Cardiac septum (tissue), 1 donor: Measurements from ENCODE around the gene DDX56. TPM values are rescaled to one million over a fixed set of nuclear protein-coding genes. Genes with fewer than 3 reads are reported as not detected.

Experiments used
- DNase-seq: peaks from one replicate; pipeline ENCODE4 v3.0.0-alpha.2; 2020; ENCODE audit warnings: low spot score
- intact Hi-C: fragments of 100-400 bp; cut with DNase I; formaldehyde crosslinking; loops from one replicate; pipeline ENCODE4 v1.14.0; 2022
- long read RNA-seq: library from polyadenylated mRNA; unstranded; transcript quantifications from one replicate; pipeline ENCODE4 v2.0.0, GENCODE V29; 2021
- total RNA-seq: library from RNA; stranded (reverse); fragmentation: NEBNext Ultra II Directional; extraction: Animal tissue kit (Norgen Biotek cat#: 25700); gene quantifications from one replicate; pipeline ENCODE4 v1.2.1, GENCODE V29; 2021
- donor health status: DM: no; HTN: no; CAD: no.

DDX56 gene, protein sequence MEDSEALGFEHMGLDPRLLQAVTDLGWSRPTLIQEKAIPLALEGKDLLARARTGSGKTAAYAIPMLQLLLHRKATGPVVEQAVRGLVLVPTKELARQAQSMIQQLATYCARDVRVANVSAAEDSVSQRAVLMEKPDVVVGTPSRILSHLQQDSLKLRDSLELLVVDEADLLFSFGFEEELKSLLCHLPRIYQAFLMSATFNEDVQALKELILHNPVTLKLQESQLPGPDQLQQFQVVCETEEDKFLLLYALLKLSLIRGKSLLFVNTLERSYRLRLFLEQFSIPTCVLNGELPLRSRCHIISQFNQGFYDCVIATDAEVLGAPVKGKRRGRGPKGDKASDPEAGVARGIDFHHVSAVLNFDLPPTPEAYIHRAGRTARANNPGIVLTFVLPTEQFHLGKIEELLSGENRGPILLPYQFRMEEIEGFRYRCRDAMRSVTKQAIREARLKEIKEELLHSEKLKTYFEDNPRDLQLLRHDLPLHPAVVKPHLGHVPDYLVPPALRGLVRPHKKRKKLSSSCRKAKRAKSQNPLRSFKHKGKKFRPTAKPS
- 25.9 TPM for total RNA-seq
- long read RNA-seq, transcript DDX56-201 (14 exons, 2,336 nt): major isoform, 31 of 41 reads
- long read RNA-seq, partial matches to known transcripts: 2 of 41 reads
- long read RNA-seq, other reads (novel, unspliced or antisense): 4 of 41 reads

DNA sequence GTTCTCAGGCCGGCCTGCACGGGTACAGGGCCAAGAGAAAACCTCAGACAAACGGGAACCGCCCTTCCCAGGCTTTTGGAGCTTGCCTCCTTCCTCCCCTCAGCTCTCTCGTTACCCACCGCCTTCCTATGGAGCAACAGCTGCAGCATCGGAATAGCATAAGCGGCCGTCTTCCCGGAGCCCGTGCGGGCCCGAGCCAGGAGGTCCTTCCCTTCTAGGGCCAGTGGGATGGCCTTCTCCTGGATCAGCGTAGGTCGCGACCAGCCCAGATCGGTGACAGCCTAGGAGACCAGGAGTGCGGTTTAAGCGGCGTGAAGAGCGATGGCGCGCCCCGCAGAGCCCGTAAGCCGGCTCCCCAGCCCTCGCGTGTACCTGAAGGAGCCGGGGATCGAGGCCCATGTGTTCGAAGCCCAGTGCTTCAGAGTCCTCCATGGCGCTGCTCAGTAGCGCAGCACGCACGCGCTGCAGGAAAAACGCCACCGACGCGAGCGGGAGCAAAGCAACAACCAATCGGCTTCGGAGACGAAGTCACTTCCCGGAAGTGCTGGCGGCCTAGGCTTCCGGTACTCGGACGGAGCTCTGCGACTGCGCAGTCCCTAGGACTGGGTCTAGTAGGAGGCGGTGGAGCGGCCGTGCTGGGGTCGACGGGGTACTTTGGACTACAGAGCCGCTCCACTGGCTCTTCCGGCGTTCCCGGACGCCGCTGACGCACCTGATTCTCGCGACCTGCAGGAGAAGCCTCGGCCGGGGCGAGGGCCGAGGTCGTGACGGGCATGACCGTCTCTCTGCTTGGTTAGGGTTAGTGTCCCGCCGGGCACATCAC is at the start of gene DDX56:
TSS of gene DDX56 (minus strand) at position 445 of the 823 bp plus-strand sequence. CDS start at position 432, 13 bp downstream.
- DNase-seq: peak; percentile 98
- intact Hi-C loops: no loop called here

DNA sequence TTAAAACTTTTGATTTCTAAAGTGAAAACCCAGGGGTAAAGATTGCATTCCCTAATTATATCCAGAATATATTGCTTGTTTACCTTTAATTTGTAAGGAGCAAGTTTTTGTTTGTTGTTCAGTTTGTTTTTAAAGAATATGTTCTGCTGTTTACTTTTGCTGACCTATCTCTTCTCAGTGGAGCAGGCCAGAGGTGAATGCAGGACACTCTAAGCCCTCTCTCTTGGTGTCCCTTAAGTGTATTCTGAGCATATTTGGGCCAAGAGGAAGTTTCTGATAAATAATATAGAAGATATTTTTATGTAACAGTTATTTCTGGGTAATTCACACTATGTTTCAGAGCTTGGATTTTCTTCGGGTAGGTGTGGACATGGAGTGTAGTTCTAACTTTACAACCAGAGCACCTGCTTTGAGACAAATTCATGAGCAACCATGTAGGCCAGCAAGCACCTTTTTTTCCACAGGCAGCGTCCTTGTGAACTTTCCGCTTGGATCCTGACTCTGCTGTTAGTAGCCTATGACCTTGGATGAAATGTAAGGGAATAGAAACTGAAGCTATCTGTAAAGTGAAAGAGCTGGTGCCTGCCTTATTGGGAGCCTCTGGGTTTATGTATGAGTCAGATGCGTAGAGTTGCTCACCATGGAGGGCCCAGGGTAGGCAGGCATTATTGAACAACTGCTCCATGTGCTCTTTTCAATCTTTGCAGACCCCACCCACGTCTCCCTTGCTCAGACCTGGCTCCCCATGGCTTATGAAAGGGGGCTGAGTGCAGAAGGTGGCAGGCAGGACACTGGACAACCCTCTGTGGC is 48.8 kb upstream of the DDX56 start:
- no peak for DNase-seq
- intact Hi-C loops: no loop called here

DNA sequence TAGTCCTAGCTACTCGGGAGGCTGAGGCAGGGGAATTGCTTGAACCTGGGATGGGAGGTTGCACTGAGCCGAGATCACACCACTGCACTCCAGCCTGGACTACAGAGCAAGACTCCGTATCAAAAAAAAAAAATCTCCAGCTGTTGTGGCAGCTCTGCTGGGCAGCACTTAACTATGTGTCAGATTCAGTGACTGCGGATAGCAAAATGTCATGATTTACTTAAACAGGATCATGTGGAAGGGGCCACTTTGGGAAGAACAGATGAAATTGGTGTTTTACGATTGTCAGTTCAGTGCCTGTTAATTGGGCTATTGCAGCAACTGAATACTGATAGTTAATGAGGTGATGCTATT is 48.0 kb upstream of the DDX56 start:
- intact Hi-C loops: no loop called here
- DNase-seq: no peak

DNA sequence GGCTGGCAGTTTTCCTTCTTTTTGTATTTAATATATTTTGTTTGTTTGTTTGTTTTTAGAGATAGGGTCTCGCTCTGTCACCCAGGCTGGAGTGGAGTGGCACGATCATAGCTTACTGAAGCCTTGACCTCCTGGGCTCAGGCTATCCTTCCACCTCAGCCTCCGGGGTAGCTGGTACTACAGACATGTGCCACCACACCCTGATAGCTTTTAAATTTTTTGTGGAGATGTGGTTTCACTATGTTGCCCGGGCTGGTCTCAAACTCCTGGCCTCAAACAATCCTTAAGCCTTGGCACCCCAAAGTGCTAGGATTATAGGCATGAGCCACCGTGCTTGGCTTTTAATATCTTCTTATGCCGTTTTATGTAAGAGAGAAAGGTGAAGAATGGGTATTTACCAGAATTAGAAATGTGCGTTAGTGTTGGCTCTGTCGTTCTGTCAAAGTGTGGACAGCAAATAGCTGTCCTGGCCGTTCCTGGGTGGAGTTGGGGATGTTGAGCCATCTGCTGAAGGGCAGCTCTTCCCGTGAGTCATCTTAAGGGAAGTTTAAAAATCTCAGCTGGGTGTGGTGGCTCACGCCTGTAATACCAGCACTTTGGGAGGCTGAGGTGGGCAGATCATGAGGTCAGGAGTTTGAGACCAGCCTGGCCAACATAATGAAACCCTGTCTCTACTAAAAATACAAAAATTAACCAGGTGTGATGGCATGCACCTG is 47.5 kb upstream of the DDX56 start:
- DNase-seq: peak; percentile 76
- intact Hi-C loops: no loop called here

DNA sequence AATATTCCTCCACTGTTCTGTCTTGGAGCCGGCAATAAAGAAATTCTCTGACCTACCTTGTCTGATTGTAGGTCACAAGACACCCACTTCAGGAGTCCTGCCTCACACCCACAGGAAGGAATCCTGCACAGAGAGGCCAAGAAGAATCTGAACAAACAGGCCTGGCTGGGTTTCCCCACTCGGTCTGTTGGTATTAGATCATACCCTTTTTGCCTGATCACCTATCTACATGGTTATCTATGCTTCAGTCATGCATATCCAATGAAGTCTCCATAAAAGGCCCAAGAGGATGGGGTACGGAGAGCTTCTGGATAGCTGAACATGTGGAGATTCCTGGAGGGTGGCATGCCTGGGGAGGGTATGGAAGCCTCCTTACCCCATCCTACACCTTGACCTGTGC is 45.0 kb upstream of the DDX56 start:
- intact Hi-C loops: no loop called here
- DNase-seq: peak; percentile 39

DNA sequence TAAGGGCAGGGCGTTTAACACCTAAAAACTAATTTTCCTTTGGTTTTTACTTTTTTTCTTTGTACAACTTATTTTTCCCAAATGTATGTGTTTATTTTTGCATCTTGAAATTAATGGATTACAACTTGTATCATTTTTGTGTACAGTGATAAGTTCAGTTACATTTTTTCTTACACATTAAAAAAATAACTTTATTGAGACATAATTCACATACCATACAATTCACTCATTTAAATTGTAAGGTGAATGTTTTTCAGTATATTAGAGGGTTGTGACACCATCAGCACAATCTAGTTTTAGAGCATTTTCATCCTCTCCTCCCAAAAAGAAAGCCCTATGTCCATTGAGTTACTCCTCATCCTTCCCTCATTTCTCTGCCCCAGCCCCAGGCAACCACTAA is 44.3 kb upstream of the DDX56 start:
- intact Hi-C loops: no loop called here
- no peak for DNase-seq

DNA sequence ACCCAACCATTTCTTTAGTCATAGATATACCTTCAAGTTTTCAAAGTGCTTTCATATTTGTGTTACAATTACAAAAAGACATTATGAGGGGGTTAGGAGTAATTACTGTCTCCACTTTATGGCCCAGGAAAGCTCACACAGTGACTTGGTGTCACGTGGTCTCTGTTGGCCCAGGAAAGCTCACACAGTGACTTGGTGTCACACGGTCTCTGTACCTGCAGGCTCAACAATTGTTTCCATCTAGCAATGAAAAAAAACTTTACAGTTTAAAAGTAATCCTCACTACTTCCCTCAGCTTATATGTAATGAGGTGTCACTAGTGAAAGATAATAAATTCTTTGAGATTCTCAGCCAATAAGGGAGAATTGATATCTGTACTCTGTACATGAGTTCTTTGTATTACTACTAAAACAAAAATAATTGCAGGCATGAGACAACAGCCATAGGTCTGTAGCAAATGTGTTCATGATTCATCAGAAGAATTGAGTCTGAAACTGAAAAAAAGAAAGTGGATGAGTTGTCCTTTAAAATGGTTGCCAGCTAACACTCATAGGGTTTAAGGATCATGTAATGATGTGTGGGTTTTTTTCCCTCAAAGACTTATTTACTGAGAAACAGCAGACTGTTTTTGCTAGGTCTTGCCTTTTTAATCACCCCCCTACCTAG is 43.6 kb upstream of the DDX56 start:
- DNase-seq: no peak
- intact Hi-C loops: no loop called here

DNA sequence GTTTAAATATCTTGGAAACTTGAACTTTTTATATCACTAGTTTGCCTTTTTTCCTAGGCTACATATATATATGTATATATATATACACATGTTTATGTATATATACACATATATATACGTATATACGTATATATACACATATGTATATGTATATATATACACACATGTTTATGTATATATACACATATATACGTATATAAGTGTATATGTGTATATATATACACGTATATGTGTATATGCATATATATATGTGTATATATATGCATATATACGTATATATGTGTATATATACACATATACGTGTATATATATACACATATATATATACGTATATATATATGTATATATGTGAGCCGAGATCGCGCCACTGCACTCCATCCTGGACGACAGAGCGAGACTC is 42.8 kb upstream of the DDX56 start:
- no peak for DNase-seq
- intact Hi-C loops: no loop called here

DNA sequence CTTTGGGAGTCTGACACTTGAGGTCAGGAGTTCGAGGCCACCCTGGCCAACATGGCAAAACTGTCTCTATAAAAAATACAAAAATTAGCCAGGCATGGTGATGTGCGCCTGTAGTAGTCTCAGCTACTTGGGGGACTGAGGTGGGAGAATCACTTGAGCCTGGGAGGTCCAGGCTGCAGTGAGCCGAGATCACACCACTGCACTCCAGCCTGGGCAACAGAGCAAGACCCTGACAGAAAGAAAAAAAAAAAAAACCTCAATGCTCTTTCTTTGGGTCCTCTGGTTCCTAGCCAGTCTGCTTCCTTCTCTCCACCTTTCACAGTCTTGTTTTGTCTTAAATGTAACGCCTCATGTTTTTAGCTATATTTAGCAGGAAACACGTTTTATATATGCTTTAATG is 42.1 kb upstream of the DDX56 start:
- intact Hi-C loops: no loop called here
- no peak for DNase-seq

DNA sequence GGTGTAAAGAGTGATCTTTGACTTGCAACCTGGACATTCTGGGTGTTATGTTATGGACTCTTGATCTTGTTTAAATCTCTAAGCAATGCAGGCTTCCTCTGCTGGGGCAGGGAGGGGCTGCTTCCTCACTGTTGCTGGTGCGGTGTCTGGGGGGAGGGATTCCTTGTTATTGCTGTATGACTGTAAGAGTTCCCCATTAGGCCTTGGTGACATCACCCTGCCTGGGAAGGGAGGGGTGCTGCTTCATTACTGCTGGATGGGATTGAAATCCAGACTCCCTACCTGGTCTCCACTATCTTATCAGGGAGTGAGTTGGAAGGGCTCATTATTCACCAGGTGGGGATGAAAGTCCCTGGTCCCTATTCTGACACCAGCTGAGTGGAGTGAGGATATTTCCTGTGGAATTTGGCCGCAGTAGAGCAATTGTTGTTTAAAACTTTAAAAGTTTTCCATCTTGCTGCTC is 41.5 kb upstream of the DDX56 start:
- peak; percentile 75 for DNase-seq
- intact Hi-C loops: no loop called here

DNA sequence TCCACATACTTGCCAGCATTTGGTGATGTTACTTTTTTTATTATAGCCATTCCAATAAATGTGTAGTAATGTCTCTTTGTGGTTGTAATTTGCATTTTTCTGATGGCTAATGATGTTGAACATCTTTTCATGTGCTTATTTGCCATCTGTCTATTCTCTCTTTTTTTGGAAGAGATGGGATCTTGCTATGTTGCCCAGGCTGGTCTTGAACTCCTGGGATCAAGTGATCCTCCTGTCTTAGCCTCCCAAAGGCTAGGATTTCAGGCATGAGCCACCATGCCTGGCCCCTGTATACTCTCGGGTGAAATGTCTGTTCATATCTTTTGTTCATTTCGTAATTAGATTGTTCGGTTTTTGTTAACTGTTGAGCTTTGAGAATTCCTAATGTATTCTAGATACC is 36.1 kb upstream of the DDX56 start:
- no peak for DNase-seq
- intact Hi-C loops: loop anchor here (5.0 kb wide), 2 partner anchors 187 to 237 kb away; partner anchors contain the start of genes H2AZ2 and PPIA

DNA sequence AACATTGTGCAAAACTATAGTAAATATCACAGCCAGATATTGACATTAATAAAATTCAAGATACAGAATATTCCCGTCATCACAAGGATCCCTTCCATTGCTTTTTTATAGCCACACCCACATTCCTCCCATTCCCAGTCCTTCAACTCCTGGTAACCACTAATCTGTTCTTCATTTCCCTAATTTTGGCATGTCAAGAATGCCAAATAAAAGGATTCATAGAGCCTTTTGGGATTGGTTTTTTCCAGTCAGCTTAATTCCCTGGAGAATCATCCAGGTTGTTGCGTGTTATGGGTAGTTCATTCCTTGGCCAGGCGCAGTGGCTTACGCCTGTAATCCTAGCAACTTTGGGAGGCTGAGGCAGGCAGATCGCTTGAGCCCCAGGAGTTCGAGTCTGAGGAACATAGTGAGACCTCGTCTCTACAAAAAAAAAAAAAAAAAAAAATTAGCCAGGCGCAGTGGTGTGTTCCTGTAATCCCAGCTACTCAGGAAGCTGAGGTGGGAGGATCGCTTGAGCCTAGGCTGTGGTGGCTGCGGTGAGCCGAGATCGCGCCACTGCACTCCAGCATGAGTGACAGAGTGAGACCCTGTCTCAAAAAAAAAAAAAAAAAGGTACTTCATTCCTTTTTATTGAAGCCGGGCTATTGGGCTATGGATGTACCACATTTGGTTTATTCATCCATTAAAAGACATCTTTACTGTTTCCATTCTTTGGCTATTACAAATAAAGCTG is 35.4 kb upstream of the DDX56 start:
- intact Hi-C loops: loop anchor here (5.0 kb wide), 2 partner anchors 188 to 238 kb away; partner anchors contain the start of genes H2AZ2 and PPIA
- no peak for DNase-seq

DNA sequence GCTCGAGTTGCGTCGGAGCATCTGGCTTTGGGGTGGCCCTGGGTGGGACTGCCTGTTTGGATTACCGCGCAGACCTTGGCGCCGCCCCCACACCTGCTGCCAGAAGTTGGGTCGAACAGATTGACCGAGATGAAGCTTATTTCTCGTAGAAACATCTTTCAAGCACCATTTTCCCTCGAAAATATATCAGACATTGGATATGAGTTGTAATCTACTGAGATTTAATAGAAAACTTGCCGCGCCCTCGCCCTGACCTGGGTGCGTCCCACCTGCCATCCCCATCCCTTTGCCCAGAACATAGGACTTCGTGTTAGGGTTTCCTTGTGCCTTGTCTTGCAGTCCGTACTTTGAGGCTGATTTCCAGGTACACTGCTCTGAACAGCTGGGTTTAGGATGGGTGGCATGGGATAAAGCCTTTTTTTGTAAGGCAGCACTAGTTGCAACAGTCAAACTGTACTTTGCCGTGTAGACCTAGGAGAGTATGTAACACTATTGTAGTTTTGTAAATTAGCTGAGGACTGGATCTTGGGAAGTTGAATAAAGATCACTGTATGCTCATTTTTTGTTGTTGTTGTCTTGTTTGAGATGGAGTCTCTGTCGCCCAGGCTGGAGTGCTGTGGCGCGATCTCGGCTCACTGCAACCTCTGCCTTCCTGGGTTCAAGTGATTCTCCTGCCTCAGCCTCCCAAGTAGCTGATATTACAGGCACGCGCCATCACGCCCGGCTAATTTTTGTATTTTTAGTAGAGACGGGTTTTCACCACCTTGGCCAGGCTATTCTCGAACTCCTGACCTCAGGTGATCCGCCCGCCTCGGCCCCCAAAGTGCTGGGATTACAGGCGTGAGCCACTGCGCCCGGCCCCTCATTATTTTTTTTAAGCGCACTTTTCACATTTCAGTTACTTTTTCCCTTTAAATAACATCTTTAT is 33.7 kb upstream of the DDX56 start:
- intact Hi-C loops: loop anchor here (2.0 to 5.0 kb wide), 3 partner anchors 25 to 240 kb away; partner anchors contain the start of genes H2AZ2, PPIA and TMED4

DNA sequence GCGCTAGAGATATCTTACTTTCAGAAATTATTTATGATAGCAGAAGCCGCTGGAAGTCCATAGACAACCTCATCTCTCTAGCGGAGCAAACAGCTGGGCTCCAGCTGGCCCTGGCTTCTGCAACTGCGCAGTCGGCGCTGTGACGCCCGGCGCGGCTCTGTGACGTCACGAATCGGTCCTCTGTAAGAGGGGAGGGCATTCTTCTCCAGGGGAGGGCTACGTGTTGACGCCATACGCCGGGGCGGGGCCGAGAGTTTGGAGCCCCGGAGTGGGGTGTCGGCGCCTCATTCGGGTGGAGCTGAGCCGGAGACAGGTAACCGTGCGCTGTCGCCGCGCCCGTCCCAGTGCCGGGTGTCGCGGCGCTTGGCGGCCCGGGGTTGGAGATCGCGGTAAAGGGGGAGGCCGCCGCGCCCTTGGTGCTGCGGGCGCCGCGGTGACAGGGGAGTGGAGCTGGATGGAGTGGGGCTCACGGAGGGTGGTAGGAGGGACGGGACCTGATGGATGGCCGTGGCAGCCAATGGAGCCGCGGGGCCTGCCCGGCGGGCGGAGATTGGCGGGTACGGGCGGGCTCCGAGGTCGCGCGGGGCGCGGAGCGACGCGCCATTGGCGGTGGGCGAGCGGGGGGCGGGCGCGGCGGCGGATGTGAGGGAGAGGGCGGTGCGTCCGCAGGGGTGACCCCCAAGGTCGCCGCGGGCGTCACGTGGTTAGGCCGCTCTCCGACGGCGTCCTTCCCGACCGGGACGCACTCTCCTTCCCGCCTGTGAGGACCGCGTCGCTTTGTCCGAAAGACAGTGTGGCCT is 32.8 kb upstream of the DDX56 start, which contains the start of gene OGDH:
TSS of gene OGDH (plus strand) at position 287 of the 800 bp plus-strand sequence. CDS start 17,717 bp downstream, outside the sequence.
- peak; percentile 100 for DNase-seq
- intact Hi-C loops: loop anchor here (2.0 to 5.0 kb wide), 3 partner anchors 24 to 241 kb away; partner anchors contain the start of genes H2AZ2, PPIA and TMED4

More for the DNA sequence above, 33.7 kb upstream of the DDX56 start:
- DNase-seq: no peak

DNA sequence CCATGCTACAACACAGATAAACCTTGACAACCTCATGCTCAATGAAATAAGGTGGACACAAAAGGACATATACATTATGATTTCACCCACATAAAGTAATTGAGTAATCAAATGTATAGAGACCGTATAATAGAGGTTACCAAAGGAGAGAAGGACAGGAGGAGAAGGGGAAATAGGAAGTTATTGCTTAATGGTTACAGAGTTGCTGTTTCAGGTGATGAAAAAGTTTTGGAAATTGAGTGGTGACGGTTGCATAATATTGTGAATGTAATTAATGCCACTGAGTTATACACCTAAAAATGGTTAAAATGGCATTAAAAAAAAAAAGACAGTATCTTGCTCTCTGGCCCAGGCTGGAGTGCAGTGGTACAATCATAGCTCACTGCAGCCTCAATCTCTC is 31.2 kb upstream of the DDX56 start:
- intact Hi-C loops: loop anchor here (5.0 kb wide), 2 partner anchors 192 to 242 kb away; partner anchors contain the start of genes H2AZ2 and PPIA
- DNase-seq: no peak
